Stimulated activated CD8-positive, alpha-beta memory T cell treated with anti-CD3 and anti-CD28 coated beads, Interleukin-7, amount 100 ng/mL, for 1 hour (primary cell): ENCODE data around the gene GULP1.
"Not testable (repeated sequence)": the region's sequence is repeated elsewhere in the genome, so short reads cannot be mapped to it uniquely, and the experiment has no call there.

Experiments used
- DNase-seq, 2 donors: peaks; one replicate each; pipeline ENCODE4 v3.0.0-alpha.2; 2020; ENCODE audit warnings: low read depth in 2 of 2

The GULP1 gene

DNA sequence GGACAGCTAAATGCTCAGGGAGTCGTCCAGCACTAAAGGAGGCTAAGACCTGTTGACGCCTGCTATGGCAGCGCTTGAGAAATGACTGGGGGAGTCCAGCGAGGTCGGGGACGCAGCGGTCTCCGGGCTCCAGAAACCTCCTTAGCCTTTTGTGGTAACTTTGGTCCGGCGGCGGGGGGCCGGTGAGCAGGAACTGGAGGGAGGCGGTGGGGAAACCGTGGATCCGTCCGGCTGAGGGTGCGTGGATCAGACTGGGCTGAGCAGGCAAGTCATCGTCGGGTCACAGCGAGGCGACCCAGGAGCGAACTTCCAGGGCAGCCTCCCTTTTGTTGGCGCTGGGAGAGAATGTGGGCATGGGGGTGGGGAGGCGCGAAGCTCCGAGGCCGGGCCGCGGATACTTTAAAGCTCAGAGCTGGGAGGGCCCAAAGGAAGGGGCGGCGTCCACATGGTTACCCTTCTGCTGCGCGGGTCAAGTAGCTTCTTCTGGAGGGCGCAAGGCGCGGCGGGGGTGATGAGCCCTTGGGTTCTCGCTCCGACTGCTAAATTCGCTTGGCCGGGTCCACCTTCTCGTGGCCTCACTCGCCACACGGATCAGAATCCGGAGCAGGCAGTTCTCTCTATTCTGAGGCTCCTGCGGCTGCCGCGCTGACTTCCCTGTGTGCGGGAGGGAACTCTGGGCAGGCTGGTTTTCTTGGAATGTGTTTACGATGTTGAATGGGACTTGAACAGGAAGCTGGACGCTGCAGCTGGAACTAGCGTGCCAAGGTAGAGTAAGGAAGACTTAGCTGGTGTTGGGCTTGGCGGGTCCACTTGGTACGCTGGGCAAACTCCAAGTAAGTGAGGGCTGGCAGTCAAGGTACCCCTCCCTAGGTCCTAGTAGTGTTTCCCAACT lies 920 bp downstream of the GULP1 start:
- DNase-seq, result no peak

DNA sequence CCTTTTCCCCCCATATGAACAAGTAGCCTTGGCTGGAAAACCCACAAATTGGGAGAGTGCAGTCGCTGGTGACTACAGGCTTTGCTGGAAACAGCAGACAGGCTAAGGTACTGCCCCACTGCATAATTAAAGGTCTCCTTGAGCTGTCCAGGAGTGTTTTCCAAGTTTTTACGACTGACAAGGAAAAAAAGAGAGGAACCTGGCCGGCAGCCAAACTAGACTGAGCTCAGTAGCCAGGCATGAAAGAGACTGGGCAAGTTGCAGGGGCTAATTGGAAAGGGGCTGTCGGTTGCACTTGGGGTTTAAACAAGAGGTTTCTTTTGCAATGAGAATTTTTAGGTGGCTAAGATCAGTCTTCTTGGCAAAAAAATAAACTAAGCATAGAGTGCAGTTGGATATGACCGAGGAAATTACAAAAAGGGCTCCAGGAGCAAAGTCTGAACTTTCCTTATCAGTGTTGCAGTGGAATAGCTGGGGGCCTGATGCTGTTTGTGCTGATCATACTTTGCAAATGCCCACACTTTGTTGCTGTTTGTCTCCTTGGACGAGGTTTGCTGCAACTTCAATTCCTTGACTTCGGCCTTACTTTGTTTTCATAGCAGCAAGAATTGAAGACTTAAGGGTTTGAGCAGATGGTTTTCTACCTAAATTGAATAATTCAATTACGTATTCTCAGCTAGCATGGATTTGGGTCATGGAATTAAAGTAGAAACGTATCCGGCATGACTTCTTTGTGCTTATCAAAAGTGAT lies 2.1 kb downstream of the GULP1 start:
- no peak for DNase-seq

DNA sequence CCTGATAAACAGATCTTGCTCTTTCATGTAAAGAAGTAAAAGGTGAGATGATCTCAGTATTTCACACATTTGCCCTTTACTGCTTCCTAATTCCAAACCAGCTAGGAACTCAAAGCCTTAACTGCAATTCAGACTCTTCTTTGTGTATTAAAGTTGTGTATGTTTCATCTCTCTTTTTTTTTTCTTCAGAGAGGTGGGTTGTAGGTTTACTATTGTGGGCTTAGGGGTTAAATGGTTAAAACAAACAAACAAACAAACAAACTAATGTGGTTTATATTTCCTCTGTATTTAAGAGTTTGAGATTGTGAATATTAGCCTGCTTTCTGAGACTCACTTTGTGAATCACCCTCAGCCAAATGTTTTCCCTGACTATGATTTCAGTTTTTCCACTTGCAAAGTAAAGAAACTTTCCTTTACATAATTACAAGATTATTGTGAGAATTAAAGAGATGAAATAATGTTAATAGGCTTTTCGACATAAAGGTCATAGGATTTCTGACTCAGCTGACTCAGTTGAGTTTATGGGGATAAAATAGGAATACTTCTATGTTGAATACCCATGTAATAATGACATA lies 2.8 kb downstream of the GULP1 start:
- DNase-seq, result no peak

DNA sequence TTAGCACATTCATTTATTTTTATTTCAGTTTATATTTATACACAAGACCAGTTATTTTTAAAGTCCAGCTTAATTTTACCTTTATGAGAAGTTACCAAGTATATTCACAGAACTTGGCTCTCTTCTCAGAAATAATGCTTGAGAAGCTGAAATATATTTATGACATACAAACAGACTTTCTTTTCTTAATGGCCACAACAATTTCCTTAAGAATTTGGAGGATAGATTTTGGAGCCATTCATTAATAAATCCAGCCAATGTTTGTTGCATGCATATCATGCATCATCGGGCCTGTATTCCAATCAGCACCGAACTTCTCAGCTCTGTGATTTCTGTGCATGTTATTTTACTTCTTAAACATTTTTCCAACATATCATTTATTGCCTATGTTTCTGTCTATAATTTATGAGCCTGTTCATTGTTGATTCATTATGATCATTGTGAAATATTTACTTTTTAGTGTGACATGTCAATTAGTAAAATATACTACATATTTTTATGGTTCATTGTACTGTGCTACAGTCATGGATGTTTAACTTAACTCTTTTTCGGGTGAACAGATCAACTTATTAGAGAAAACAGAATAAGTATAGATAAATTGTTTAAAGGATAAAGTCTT lies 3.5 kb downstream of the GULP1 start:
- DNase-seq, result no peak

DNA sequence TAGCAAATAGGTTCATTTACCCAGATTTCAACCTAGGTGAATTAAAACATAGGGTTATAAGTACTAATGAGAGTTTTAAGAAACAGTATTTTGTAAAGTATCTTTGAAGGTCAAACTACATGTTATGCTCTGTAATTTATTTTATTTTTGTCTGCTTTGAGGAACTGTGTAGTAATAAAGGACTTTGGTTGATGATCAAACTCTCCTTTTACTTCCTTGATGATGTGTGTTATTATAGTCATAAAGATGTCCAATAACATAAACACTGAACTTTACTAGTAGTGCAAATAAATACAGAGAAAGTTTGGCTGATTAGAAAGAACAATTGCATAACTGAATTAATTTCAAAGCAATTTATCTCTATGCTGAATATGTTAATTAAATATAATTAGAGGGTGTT lies 6.3 kb downstream of the GULP1 start:
- DNase-seq, result no peak

DNA sequence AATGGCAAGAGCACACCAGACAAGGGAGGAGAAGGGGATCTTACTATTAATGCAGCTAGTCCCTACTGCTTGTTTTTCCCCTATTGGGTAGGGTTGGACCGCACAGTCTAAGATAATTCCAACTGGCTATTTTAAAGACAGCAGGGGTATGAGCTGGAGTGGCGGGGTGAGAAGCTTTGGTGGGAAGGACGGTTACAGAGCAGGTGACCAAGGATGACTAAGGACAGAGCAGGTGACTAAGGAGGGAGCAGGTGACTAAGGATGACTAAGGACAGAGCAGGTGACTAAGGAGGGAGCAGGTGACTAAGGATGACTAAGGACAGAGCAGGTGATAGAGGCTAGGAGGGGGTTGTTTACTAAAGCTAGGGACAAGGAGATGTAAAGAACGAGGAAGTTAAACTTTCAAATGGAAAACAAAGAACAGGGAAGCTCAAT lies 7.3 kb downstream of the GULP1 start:
- DNase-seq, result not testable (repeated sequence)

DNA sequence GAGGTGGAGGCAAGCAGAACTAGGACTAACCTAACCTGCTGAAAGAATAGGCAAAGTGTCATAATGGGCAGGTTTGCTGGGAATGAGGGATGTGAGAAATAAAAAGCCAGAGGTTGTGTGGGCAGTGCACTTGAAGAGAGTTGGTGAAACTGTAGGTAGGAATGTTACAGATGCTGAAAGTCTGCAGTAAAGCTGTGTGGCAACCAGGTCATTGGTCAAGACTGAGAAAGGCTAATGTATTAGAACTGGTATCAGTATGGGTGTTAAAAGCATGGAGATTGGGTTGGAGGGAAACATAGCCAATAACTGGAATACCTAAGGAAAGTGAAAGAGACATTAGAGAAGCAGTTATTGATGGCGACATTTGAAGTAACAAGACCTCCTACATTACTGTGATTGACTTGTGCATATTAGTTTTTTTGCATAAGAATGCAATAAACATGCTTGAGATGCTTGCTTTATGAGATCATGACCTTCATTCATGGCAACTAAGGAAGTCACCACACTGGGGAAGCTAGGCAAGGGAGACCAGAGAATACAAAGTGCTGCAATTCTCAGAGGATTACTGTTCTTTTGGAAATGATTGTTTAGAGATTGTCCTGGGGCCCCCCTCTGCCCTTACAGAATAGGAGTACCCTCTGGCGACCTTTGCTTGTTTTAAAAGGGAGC lies 11.8 kb downstream of the GULP1 start:
- no peak for DNase-seq

DNA sequence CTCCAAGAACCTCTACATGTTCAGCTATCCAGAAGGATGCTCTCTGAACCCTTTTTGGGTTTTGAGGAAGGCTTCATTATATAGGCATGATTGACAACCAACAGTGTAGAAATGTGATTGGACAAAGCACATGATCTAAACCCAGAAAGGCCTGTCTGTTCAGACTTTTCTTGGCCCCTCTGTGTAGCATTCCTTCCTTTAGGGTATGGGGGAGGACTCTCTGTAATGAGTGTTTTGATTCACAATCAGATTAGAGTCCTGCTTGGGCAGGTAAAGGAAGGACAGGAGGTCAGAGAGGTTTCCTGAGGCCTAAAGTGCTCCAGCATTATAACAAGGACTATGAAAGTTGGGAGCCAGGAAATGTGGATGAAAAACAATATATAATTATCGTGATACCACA lies 13.6 kb downstream of the GULP1 start:
- no peak for DNase-seq

DNA sequence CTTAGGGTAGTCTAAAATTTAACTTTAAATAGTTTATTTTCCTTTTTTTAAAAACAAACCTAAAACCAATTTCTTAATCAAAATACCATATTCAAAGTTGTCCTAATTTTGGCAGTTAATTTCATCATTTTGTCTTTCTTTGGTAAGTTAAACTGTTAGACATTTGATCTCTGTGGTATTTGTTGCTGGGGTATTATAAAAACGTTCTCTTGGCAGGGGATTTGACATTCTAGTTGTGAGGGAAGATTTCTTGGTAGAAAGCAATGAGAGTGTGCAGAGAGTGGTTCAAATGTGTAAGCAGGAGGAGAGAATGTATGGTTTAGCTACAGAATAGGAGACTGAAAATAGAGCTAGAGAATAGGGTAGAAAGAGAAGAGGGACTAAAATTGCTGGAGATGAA lies 14.6 kb downstream of the GULP1 start:
- DNase-seq, result no peak

DNA sequence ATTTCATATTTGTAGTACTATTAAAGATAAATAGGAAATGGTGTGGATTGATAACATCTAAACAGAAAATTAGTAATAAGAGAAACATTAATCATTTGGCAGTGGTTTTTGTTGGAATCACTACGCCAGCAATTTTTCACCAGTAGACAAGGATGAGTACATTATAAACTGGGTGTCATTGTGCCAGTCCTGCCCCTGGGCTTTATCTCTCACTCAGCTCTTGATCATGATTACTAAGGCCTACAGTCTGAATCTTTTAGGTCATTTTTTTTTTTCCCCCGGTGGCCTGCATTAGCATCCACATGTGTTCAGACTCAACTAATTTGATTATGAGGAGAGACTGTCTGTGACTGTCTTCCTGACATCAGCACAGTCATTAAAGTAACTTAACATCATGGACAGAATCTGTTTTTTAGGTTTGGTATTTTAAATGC lies 16.2 kb downstream of the GULP1 start:
- no peak for DNase-seq

DNA sequence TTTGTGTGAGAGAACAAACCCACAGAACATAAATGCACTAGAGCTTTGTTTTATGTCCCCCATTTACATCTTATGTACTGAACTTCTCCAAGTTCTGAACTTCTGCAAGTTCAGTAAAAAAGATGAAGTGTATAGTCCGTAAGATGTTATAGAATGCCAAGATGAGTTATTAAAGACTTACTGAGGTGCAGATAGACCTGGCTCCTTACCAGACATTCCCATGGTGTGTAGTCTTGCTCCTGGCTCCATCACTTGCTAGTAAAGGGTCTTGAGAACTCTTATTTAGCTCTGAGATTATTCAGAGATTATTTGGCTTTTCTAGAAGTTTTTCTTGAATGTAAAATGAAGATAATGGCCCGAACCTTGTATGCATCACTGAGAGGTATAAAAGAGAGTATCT lies 16.8 kb downstream of the GULP1 start:
- no peak for DNase-seq

DNA sequence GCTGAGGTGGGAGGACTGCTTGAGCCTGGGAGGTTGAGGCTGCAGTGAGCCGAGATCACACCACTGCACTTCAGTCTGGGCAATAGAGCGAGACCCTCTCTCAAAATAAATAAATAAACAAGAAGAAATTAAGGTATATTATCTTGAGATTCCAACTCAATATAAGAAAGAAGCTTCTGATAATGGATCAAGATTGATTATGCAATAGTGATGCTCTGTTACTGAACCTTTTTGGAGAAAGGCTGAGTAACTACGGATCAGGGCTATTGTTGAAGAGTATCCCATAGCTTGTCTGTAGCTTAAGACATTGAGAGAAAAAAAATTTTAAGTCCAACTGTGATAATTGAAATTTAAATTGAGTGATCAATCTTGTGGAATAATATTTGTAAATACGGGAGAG lies 17.7 kb downstream of the GULP1 start:
- DNase-seq, result no peak

DNA sequence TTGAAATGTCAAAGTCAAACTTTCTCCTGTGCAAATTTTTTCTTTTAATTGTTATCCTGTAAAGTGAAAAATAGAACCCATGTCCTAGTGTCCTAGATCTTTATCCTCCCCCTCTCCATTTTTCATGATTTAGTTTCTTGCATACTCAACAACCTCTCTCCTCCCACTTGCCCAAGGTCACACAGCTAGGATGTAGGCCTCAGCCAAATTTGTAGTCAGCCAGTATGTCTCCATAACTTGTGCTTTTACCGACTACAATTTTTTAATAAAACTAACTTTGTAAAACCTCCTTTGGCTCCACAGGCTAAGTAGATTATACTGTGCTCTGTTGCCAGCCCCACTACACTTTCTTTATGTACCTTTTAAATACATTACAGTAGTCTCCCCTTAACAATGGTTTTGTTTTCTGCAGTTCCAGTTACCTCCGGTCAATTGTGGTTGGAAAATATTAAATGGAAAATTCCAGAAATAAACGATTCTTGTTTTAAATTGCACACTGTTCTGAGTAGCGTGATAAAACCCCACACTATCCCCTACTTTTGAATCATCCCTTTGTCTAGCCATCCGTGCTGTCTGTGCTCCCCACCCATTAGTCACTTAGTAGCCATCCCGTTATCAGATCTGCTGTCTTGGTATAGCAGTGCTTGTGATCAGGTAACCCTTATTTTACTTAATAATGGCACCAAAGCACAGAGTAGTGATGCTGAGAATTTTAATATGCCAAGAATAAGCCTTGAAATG lies 22.8 kb downstream of the GULP1 start:
- no peak for DNase-seq

DNA sequence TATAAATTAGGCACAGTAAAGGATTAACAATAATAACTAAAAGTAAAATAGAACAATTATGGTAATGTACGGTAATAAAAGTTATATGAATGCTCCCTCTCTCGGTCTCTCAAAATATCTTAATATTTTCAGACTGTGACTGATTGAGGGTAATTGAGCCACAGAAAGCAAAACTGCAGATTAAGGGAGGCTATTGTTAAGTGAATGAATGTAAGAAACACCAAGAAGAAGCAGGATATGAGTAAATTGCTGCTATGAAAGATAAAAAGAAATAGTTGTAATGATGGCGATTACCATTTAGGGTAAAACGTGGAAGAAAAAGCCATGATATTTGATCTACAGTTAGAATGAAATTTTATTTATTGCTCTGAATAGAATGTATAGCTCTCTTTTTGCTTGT lies 24.1 kb downstream of the GULP1 start:
- no peak for DNase-seq

DNA sequence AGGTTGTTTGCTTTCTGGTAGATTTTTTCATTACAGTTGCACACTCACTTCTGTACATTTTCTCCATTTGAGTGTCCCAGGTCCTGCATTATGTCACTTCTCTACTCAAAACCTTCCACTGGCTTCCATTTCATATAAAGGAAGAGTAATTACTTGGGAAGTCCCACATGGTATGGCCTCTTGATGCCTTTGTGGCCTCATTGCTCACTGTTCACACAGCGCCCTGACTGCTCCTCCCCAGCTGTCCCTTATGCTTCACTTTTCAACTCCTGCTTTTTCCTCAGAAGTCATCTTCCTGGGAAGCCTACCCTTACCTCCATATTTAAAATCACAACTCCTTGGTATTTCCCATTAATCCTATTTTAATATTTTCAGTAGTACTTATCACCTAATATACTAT lies 24.7 kb downstream of the GULP1 start:
- no peak for DNase-seq

DNA sequence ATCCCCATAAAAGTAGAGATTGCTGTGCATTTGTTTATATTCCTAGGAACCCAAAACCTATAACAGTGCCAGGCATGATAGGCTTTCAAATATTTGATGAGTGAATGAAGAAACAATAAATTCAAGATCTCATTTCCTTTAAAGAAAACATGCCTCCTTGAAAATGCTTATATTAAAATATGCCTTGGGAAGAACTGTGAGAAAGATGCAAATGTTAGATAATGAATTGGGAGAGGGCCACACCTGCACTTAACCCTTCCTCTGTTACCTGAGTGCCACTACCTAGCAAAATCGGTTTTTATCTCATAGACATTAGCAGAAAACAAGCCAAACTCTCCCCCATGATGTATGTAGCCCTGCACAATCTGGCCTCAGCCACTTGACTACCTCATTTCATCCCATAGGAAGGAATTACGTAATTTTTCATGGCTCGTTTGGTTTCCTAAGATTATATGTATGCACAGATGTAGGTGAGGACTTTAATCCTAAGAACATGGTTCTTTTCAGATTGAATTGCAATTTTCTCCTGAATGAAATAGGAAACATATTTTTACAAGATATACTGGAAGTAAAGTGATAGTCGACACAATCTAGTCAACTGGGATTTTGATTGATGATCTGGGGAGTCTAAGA lies 25.2 kb downstream of the GULP1 start:
- no peak for DNase-seq

DNA sequence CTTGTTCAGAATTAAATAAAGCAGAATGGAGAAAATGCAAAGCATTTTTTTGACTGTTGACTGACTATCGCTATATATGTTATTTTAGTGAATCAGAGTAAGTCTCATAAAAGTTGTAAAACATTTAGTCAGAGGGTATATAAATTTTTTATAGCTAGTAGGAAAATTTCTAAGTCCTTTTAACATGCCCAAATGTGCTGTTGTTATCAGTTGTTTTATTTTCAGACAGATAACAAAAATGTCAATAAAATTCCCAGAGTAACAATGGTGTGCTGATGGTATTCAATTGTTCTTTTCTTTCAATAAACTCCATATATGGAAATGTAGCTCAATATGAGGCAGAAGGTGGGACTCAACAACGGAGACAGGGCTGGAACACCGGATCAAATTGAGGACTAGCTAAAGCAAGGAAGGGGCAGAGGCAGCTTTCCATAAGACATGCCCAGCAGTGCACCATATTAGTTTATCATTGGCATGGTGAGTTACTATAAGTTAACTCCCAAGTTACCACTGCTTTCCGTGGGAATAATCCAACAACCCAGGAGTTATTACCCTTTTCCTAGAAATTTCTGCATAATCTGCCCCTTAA lies 26.6 kb downstream of the GULP1 start:
- DNase-seq, result no peak

DNA sequence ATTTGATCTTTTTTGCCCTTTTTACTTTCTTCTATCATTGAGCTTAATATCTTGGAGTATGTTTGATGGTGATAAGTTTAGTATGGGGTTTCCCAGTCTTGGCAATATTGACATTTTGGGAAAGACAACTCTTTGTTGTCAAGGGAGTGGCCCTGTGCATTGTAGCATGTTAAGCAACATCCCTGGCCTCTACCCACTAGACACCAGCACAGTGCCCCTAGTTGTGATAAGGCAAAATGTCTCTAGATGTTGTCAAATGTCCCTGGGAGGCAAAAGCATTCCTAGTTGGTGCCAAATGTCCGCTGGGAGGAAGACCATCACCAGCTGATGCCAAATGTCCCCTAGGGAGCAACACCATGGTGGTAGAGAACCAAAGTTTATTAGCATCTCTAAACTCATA lies 28.2 kb downstream of the GULP1 start:
- no peak for DNase-seq

DNA sequence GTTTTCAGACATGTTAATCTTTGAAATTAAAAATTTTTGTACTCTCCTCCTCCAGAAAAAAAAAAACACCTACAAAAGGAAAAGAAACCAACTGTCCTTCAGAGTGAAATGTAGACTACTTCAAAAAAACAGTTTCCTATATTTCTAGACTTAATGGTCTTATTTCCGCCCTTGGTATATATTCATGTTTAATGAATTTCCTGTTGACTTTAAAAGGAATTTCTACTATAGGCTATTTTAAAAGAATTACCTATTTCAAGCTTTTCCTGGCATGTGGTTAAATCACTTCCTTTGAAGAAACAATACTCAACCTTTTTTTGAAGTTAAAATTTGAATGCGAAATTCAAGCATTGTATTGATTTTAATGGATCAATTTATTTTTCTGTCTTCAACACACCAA lies 29.2 kb downstream of the GULP1 start:
- DNase-seq, result no peak
